DMS79 treated with DMSO at 0.1 percent for 48 hours (cell line): ENCODE results near the gene ITK.
"Not testable (repeated sequence)": the region's sequence is repeated elsewhere in the genome, so short reads cannot be mapped to it uniquely, and the experiment has no call there.

ENCODE experiments used
- DNase-seq: peaks from one replicate; lab custom pipeline; 2025; lab: John Stamatoyannopoulos, UW

The ITK gene

GRCh38 chr5:157212307-157212706 is 31.7 kb downstream of the ITK start:
- DNase-seq = no peak

- no peak for DNase-seq
Measured at GRCh38 chr5:157213527-157214243, 33.0 kb downstream of the ITK start.

- DNase-seq = no peak
Measured at GRCh38 chr5:157214415-157214814, 33.8 kb downstream of the ITK start.

DNA sequence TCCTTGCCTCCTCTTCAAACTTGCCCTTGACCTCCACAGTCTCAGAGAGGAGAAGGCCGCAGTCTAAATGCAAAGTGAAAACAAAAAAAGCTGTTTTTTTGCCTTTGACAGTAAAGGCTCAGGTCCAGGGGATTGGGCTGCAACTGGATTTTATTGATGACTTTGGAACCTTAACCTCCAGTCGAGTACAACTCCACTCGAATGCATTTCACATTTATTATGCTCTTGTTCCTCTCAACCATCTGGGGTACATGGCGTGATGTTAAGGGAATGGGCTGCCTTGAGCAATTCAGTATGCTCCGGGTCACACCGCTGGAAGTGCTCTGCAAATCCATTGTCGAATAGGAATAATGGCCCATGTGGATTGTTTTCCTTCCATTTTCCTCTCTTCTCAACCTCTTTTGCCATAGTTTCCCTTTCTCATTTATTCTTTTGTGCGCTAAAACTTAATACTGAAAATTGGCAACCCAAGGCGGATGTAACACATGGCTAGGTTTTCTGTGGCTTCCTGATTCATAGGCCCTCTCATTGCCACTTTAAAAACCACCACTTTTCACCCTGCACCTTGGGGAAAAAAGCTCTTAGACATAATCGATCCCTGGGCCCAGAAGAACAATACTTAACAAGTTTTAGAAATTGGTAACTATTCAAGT is 34.3 kb downstream of the ITK start:
- DNase-seq = no peak

DNA sequence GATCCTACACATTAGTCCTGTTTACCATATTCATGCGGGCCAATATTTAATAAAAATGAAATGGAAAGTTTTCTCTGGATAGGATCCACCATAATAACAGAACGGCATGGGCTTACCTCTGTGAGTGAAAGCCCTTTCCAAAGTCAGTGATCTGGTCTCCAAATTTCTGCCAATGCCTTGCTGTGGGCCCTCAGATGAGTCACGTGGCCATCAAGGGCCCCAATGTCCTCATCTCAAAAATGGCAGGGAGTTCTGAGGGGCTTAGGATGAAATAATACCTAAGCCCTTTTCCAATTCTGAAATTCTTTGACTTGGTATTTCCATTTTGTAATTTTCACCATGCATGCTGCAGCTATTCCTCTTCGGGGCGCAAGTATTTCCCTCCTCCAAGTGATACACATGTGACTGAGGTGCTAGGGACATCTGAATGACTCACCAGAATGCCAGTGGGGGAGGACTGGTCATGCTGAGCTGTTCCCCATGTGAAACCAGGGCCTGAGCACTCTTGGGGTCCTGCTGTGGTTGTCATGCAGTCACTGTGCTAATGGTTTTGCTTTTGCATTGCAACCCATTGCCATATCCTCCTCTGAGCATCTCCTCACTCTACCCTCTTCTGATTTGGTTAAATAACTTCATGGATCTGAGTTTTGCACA is 35.0 kb downstream of the ITK start:
- DNase-seq = no peak

DNA sequence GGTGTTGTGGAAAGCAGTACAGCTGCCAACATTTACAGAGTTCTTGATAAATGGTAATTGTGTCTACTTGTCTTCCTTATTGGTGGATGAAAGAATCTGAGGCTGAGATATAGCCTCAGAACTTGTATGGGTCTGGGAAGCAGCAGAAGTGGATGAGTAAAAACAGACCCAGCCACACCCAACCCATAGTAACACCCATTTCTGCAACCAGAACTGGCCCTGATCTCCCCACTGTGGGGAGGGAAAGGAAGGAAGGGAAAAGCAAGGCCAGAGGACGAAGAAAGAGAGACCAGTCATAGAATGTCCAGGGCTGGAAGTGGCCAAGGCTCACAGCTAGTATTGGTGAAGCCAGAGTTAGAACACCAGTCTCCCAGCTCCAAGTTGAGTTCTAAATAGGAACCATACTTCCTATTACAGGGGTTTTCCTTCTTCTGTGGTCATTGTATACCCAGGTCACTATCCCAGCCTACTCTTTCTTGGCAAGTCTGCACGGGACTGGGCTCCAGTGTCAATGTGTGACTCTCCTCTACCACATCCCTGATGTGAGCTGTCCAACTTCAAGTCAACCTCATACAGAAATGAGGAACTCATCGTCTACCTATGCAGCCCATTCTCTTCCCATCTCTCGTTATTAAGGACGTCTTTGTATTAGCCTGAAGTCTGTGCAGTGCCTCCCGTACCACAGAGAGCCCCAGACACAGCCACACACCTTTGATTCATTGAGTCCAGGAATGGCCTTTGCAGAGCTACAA is 35.9 kb downstream of the ITK start:
- no peak for DNase-seq

GRCh38 chr5:157217289-157218024 is 36.8 kb downstream of the ITK start:
- no peak for DNase-seq

DNA sequence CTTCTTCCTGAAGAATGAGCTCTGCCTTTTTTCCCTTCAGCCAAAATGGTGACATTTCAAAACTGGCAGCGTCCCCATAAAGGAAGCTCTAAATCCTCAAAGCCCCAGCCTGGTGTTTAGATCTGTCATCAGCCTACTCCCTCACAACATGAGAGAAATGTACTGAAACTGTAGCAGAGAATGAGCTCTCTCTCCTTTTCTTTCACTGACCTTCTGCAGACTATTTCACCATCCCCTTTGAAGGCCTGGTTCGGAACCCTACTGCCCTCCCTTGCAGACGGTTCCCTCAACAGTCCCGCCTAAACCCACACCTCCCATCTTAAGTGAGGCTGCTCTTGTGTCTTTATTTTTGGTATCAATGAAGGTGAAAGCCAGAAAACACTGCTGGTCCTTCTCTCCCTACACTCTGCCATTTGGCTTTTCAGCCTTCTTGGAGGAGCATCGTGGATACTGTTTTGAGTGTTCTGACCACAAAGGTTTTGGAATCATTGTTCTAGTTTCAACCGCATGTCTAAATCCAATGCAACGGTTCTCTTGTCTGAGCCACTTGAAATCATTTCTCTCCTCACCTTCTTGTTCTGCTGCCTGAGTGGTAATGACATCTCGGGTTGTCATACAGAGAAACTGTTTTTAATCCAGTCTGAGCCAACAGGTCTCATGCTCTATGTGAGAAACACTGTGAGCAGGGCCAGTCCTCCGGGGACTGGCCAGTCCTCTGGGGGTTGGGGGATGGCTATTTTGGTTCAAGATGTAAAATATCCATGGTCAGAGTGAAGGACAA is 39.0 kb downstream of the ITK start:
- DNase-seq = no peak

GRCh38 chr5:157221959-157222358 is 41.3 kb downstream of the ITK start:
- DNase-seq = no peak

GRCh38 chr5:157222506-157223230 is 42.0 kb downstream of the ITK start:
- no peak for DNase-seq

DNA sequence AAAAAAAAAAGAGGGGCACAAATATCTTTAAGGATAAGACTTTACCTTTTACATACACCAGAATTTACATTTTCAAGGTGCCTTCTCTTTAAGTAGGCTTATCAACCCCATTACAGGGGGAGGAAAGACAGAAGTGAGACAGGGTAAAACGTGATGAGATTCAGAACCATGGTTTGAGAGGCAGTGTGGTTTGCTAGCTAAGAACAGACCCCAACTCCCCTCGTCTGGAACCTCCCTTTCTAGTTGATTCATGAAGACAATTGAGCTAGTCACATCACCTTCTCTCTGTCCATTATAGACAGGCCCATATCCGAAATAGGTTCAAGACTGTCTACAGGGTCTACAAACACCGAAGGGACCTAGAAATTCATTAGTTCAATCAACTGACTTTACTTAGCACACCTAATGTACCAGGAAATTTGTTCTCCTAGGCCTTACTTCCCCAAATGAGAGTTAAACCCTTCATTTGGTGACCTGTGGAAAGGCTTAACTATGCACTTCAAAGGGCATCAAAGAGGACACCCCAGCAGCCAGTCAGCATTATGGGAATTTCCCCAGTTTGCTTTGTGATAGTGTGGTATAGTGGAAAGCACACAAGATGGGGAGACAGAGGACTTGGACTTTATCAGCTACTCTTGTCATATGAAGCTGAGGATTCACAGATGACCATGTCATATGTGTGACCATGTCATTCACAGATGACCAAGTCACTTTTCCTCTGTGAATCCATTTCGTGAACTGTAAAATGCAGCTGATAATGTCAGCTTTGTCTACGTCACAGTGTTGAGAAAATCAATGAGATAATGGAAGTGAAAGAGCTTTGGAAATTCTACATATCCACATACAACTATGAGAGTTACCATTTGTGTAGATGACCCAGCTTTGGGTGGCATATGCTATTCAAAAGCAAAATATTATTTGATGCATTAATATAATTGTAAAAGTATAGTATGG is 45.1 kb downstream of the ITK start:
- no peak for DNase-seq

GRCh38 chr5:157230610-157231009 is 50.0 kb downstream of the ITK start:
- no peak for DNase-seq

DNA sequence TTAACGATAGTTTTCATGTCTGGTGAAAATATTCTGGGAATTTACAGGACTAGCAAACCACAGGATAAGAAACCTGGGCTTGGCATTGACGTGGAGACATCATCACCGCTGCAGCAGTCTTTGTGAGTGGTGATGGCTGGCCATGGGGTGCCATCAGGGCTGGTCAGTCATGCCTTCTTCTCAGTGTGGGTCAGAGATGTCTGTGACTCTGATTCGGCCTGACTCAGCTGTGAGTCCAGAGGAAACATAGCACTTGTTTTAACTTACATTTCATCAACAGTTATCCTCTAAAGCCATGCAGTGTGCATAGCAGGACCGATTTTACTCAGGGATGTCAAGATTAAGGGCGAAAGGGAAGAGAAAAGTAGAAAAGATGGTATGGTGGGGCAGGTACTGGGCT is 52.1 kb downstream of the ITK start:
- no peak for DNase-seq

- no peak for DNase-seq
Measured at GRCh38 chr5:157233515-157233914, 52.9 kb downstream of the ITK start.

GRCh38 chr5:157236423-157236822 is 55.8 kb downstream of the ITK start:
- no peak for DNase-seq

DNA sequence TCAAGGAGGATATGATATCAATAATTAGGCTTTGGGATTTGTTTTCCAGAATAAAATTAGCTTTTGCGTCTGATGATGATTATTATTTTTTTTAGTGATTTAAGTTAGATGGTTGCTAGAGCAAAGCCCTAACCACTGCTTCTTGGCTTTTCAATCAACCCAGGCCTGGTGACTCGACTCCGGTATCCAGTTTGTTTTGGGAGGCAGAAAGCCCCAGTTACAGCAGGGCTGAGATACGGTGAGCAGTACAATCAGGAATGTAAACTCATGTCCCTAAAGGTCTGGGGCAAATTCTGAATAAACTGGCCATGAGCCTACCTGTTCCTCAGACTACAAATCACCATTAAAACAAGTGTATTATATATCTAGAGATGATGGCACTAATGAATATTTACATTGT is 60.8 kb downstream of the ITK start:
- DNase-seq = no peak

GRCh38 chr5:157244704-157245103 is 64.1 kb downstream of the ITK start:
- not testable (repeated sequence) for DNase-seq

GRCh38 chr5:157245476-157245875 is 64.8 kb downstream of the ITK start:
- DNase-seq = no peak

GRCh38 chr5:157245886-157246285 is 65.2 kb downstream of the ITK start:
- DNase-seq = no peak
